Measurements from ENCODE around the gene MMP12.

MMP12 gene

GRCh38 chr11:102874852-102875251 lies at the start of gene MMP12:
Gene MMP12 (minus strand): TSS chr11:102874982. CDS start chr11:102874937, 45 bp downstream.
- no peak for DNase-seq (ENCODE audit: extremely low spot score)
- CTCF ChIA-PET = no interaction called here
- TF ChIP-seq NFRKB (IDR thresholded peaks at IDR 0.05) (no peak), FOXA1 (IDR thresholded peaks at IDR 0.05) (no peak), HDGF (IDR thresholded peaks at IDR 0.05; ENCODE audit: borderline replicate concordance) (no peak), TARDBP (IDR thresholded peaks at IDR 0.05) (no peak), CTBP1 (IDR thresholded peaks at IDR 0.05; ENCODE audit: borderline replicate concordance) (no peak), FOXK2 (IDR thresholded peaks at IDR 0.05) (no peak), FOXM1 (IDR thresholded peaks at IDR 0.05; ENCODE audit: borderline replicate concordance) (no peak), ZNF384 (IDR thresholded peaks at IDR 0.05) (no peak), LEF1 (IDR thresholded peaks at IDR 0.05; ENCODE audit: borderline replicate concordance) (no peak), BHLHE40 (IDR thresholded peaks at IDR 0.05; ENCODE audit: borderline replicate concordance) (no peak), ELF4 (IDR thresholded peaks at IDR 0.05) (no peak), ARNT (IDR thresholded peaks at IDR 0.05) (no peak), L3MBTL2 (conservative IDR thresholded peaks at IDR 0.05) (no peak), SUZ12 (IDR thresholded peaks at IDR 0.05) (no peak), SP1 (IDR thresholded peaks at IDR 0.05) (no peak), PKNOX1 (IDR thresholded peaks at IDR 0.05) (no peak)
- POLR2A ChIA-PET = no interaction called here

GRCh38 chr11:102921587-102922220 lies 46.9 kb upstream of the MMP12 start:
- TF ChIP-seq BHLHE40 (IDR thresholded peaks at IDR 0.05; ENCODE audit: borderline replicate concordance) = no peak
- TF ChIP-seq ELF4 (IDR thresholded peaks at IDR 0.05) = no peak
- no peak for TF ChIP-seq L3MBTL2 (conservative IDR thresholded peaks at IDR 0.05)
- no peak for TF ChIP-seq LEF1 (IDR thresholded peaks at IDR 0.05; ENCODE audit: borderline replicate concordance)
- TF ChIP-seq NFRKB (IDR thresholded peaks at IDR 0.05) = no peak
- TF ChIP-seq ZNF384 (IDR thresholded peaks at IDR 0.05) = no peak
- TF ChIP-seq ARNT (IDR thresholded peaks at IDR 0.05) = no peak
- no peak for TF ChIP-seq FOXA1 (IDR thresholded peaks at IDR 0.05)
- TF ChIP-seq SUZ12 (IDR thresholded peaks at IDR 0.05) = no peak
- TF ChIP-seq HDGF (IDR thresholded peaks at IDR 0.05; ENCODE audit: borderline replicate concordance) = no peak
- no peak for TF ChIP-seq TARDBP (IDR thresholded peaks at IDR 0.05)
- no peak for TF ChIP-seq SP1 (IDR thresholded peaks at IDR 0.05)
- TF ChIP-seq FOXK2 (IDR thresholded peaks at IDR 0.05) = no peak
- no peak for TF ChIP-seq FOXM1 (IDR thresholded peaks at IDR 0.05; ENCODE audit: borderline replicate concordance)
- no peak for TF ChIP-seq CTBP1 (IDR thresholded peaks at IDR 0.05; ENCODE audit: borderline replicate concordance)
- TF ChIP-seq PKNOX1 (IDR thresholded peaks at IDR 0.05) = no peak
- CTCF ChIA-PET = no interaction called here
- no peak for DNase-seq (ENCODE audit: extremely low spot score)
- POLR2A ChIA-PET = no interaction called here

- ChIA-PET CTCF (no interaction called here), POLR2A (no interaction called here)
- TF ChIP-seq PKNOX1 (IDR thresholded peaks at IDR 0.05) (no peak), TARDBP (IDR thresholded peaks at IDR 0.05) (no peak), HDGF (IDR thresholded peaks at IDR 0.05; ENCODE audit: borderline replicate concordance) (no peak), CTBP1 (IDR thresholded peaks at IDR 0.05; ENCODE audit: borderline replicate concordance) (no peak), FOXA1 (IDR thresholded peaks at IDR 0.05) (no peak), SUZ12 (IDR thresholded peaks at IDR 0.05) (no peak), ZNF384 (IDR thresholded peaks at IDR 0.05) (no peak), FOXM1 (IDR thresholded peaks at IDR 0.05; ENCODE audit: borderline replicate concordance) (no peak), SP1 (IDR thresholded peaks at IDR 0.05) (no peak), ELF4 (IDR thresholded peaks at IDR 0.05) (no peak), BHLHE40 (IDR thresholded peaks at IDR 0.05; ENCODE audit: borderline replicate concordance) (no peak), FOXK2 (IDR thresholded peaks at IDR 0.05) (no peak), LEF1 (IDR thresholded peaks at IDR 0.05; ENCODE audit: borderline replicate concordance) (no peak), L3MBTL2 (conservative IDR thresholded peaks at IDR 0.05) (no peak), NFRKB (IDR thresholded peaks at IDR 0.05) (no peak), ARNT (IDR thresholded peaks at IDR 0.05) (no peak)
- no peak for DNase-seq (ENCODE audit: extremely low spot score)
These were observed 45.4 kb upstream of the MMP12 start for GRCh38 chr11:102920118-102920684.

- no peak for DNase-seq (ENCODE audit: extremely low spot score)
- TF ChIP-seq FOXA1 (IDR thresholded peaks at IDR 0.05) = no peak
- no peak for TF ChIP-seq CTBP1 (IDR thresholded peaks at IDR 0.05; ENCODE audit: borderline replicate concordance)
- no peak for TF ChIP-seq BHLHE40 (IDR thresholded peaks at IDR 0.05; ENCODE audit: borderline replicate concordance)
- no peak for TF ChIP-seq ARNT (IDR thresholded peaks at IDR 0.05)
- no peak for TF ChIP-seq LEF1 (IDR thresholded peaks at IDR 0.05; ENCODE audit: borderline replicate concordance)
- no peak for TF ChIP-seq FOXM1 (IDR thresholded peaks at IDR 0.05; ENCODE audit: borderline replicate concordance)
- no peak for TF ChIP-seq L3MBTL2 (conservative IDR thresholded peaks at IDR 0.05)
- no peak for TF ChIP-seq HDGF (IDR thresholded peaks at IDR 0.05; ENCODE audit: borderline replicate concordance)
- no peak for TF ChIP-seq SUZ12 (IDR thresholded peaks at IDR 0.05)
- no peak for TF ChIP-seq NFRKB (IDR thresholded peaks at IDR 0.05)
- no peak for TF ChIP-seq FOXK2 (IDR thresholded peaks at IDR 0.05)
- TF ChIP-seq ZNF384 (IDR thresholded peaks at IDR 0.05) = no peak
- no peak for TF ChIP-seq SP1 (IDR thresholded peaks at IDR 0.05)
- ChIA-PET POLR2A (no interaction called here), CTCF (interaction anchor here (0.7 to 1.8 kb wide), 6 partner anchors 12 to 1041 kb away, joined by 3 to 14 read pairs (median 5); no protein-coding TSS in a partner anchor)
These were observed 40.2 kb upstream of the MMP12 start for GRCh38 chr11:102915044-102915375.

GRCh38 chr11:102914238-102915043 lies 39.7 kb upstream of the MMP12 start:
- peak; percentile 50 for DNase-seq (ENCODE audit: extremely low spot score)
- POLR2A ChIA-PET = no interaction called here

More at GRCh38 chr11:102914238-102915043, 39.7 kb upstream of the MMP12 start:
- TF ChIP-seq SP1 (IDR thresholded peaks at IDR 0.05) = no peak
- no peak for TF ChIP-seq ELF4 (IDR thresholded peaks at IDR 0.05)
- TF ChIP-seq FOXK2 (IDR thresholded peaks at IDR 0.05) = no peak
- no peak for TF ChIP-seq SUZ12 (IDR thresholded peaks at IDR 0.05)
- no peak for TF ChIP-seq FOXA1 (IDR thresholded peaks at IDR 0.05)
- TF ChIP-seq NFRKB (IDR thresholded peaks at IDR 0.05) = no peak
- no peak for TF ChIP-seq LEF1 (IDR thresholded peaks at IDR 0.05; ENCODE audit: borderline replicate concordance)
- TF ChIP-seq TARDBP (IDR thresholded peaks at IDR 0.05) = no peak
- no peak for TF ChIP-seq FOXM1 (IDR thresholded peaks at IDR 0.05; ENCODE audit: borderline replicate concordance)
- TF ChIP-seq CTBP1 (IDR thresholded peaks at IDR 0.05; ENCODE audit: borderline replicate concordance) = no peak
- CTCF ChIA-PET = interaction anchor here (0.7 to 1.9 kb wide), 9 partner anchors 13 to 1040 kb away, joined by 3 to 14 read pairs (median 5); no protein-coding TSS in a partner anchor
